IMR-90 (cell line): Measurements from ENCODE around the gene FBXL7. TPM values are rescaled to one million over a fixed set of nuclear protein-coding genes. Genes with fewer than 3 reads are reported as not detected.

ENCODE experiments used
- ATAC-seq: fragments of 200-7000 bp; cut with Tn5 transposase; 2 replicates; pipeline ENCODE4 v1.9.1; 2020; ENCODE audit warnings: low read depth, mild to moderate bottlenecking, moderate library complexity
- BruUV-seq: library from RNA; stranded (reverse); fragments of 400-500 nt; replicated peaks from 2 replicates; lab custom pipeline; 2021; lab: Mats Ljungman, UMichigan
- CTCF ChIA-PET: fragments of 300-600 bp; formaldehyde crosslinking; extraction: SDS; loops from one replicate; lab custom pipeline; 2021; ENCODE audit warnings: antibody characterized with exemption; lab: Yijun Ruan, JAX
- POLR2A ChIA-PET: fragments of 300-600 bp; sonication (Branson Sonifier 250); formaldehyde crosslinking; loops from one replicate; lab custom pipeline; 2022; ENCODE audit warnings: antibody characterized with exemption; ENCODE audit not compliant: unreplicated experiment; lab: Charles Lee
- DNase-seq: peaks from one replicate; pipeline ENCODE4 v3.0.0; 2013
- H2AFZ ChIP-seq: replicated peaks from 2 replicates; pipeline ENCODE3; 2013; ENCODE audit warnings: low read length, mild to moderate bottlenecking; ENCODE audit not compliant: poor library complexity
- H2AK5ac ChIP-seq: 2 replicates; pipeline ENCODE4 v1.6.1; 2013; ENCODE audit warnings: low read depth, low read length, inconsistent platforms
- H2AK9ac ChIP-seq: replicated peaks from 2 replicates; pipeline ENCODE3; 2013; ENCODE audit warnings: mild to moderate bottlenecking, low read depth, low read length, moderate library complexity; ENCODE audit not compliant: poor library complexity
- H2BK120ac ChIP-seq: 2 replicates; pipeline ENCODE4 v1.6.1; 2013; ENCODE audit warnings: low read depth, low read length, inconsistent platforms
- H2BK15ac ChIP-seq: 3 replicates; pipeline ENCODE4 v1.6.1; 2013; ENCODE audit warnings: low read depth, low read length, inconsistent platforms
- H2BK20ac ChIP-seq: 2 replicates; pipeline ENCODE4 v1.6.1; 2013; ENCODE audit warnings: low read depth, mild to moderate bottlenecking, inconsistent platforms, low read length, moderate library complexity
- H2BK5ac ChIP-seq: 2 replicates; pipeline ENCODE4 v1.6.1; 2013; ENCODE audit warnings: mild to moderate bottlenecking, low read depth, low read length, inconsistent platforms; ENCODE audit not compliant: poor library complexity, severe bottlenecking
- H3K14ac ChIP-seq: replicated peaks from 2 replicates; pipeline ENCODE4 v1.6.1; 2013; ENCODE audit warnings: low read depth, low read length, inconsistent platforms
- H3K18ac ChIP-seq: 2 replicates; pipeline ENCODE4 v1.6.1; 2013; ENCODE audit warnings: low read depth, low read length, control low read depth
- H3K23ac ChIP-seq: 2 replicates; pipeline ENCODE4 v1.6.1; 2013; ENCODE audit warnings: low read depth, low read length, inconsistent platforms
- H3K27ac ChIP-seq: 2 replicates; pipeline ENCODE4 v1.5.1; 2013; ENCODE audit warnings: mild to moderate bottlenecking, control low read depth, low read length; ENCODE audit not compliant: insufficient read depth
- H3K27me3 ChIP-seq: 2 replicates; pipeline ENCODE4 v1.6.1; 2013; ENCODE audit warnings: low read length; ENCODE audit not compliant: control insufficient read depth, insufficient read depth
- H3K36me3 ChIP-seq: 2 replicates; pipeline ENCODE4 v1.6.1; 2013; ENCODE audit warnings: low read length, mixed read lengths; ENCODE audit not compliant: control insufficient read depth, insufficient read depth
- H3K4ac ChIP-seq: 2 replicates; pipeline ENCODE4 v1.6.1; 2013; ENCODE audit warnings: low read depth, low read length, inconsistent platforms
- H3K4me1 ChIP-seq: 2 replicates; pipeline ENCODE4 v1.6.1; 2013; ENCODE audit warnings: low read length, mixed read lengths; ENCODE audit not compliant: control insufficient read depth, insufficient read depth
- H3K4me2 ChIP-seq: 2 replicates; pipeline ENCODE4 v1.6.1; 2013; ENCODE audit warnings: low read depth, mild to moderate bottlenecking, control low read depth, low read length, moderate library complexity
- H3K4me3 ChIP-seq: 2 replicates; pipeline ENCODE4 v1.5.1; 2013; ENCODE audit warnings: low read depth, mild to moderate bottlenecking, control low read depth, low read length, moderate library complexity; ENCODE audit not compliant: insufficient read depth
- H3K56ac ChIP-seq: 2 replicates; pipeline ENCODE4 v1.6.1; 2013; ENCODE audit warnings: low read length, inconsistent platforms; ENCODE audit not compliant: insufficient read depth; ENCODE audit errors: extremely low read depth
- H3K79me1 ChIP-seq, 2 experiments: 2 replicates each; pipeline ENCODE4 v1.6.1; 2013; ENCODE audit warnings: low read length in 2 of 2, inconsistent platforms in 1 of 2, low read depth in 1 of 2
- H3K9ac ChIP-seq: 2 replicates; pipeline ENCODE4 v1.6.1; 2013; ENCODE audit warnings: low read depth, low read length, control low read depth
- H3K9me1 ChIP-seq: 2 replicates; pipeline ENCODE4 v1.6.1; 2013; ENCODE audit warnings: low read length, inconsistent platforms; ENCODE audit not compliant: insufficient read depth
- H3K9me3 ChIP-seq: 2 replicates; pipeline ENCODE4 v1.6.1; 2013; ENCODE audit warnings: low read length; ENCODE audit not compliant: control insufficient read depth, insufficient read depth
- H4K20me1 ChIP-seq: 2 replicates; pipeline ENCODE4 v1.6.1; 2013; ENCODE audit warnings: low read length, inconsistent platforms; ENCODE audit not compliant: insufficient read depth
- H4K5ac ChIP-seq: 2 replicates; pipeline ENCODE4 v1.6.1; 2013; ENCODE audit warnings: mild to moderate bottlenecking, low read depth, low read length, control low read depth
- H4K8ac ChIP-seq, 2 experiments: 2 replicates each; pipeline ENCODE4 v1.6.1; 2013; ENCODE audit warnings: low read depth in 2 of 2, low read length in 2 of 2, control low read depth in 1 of 2, inconsistent platforms in 1 of 2
- H4K91ac ChIP-seq: 2 replicates; pipeline ENCODE4 v1.6.1; 2013; ENCODE audit warnings: low read depth, low read length, inconsistent platforms; ENCODE audit not compliant: insufficient read depth
- CEBPB ChIP-seq: IDR thresholded peaks from 2 replicates; pipeline ENCODE4 v1.6.1; 2012; ENCODE audit warnings: low read depth, low read length, improper control_type of control experiment
- MAZ ChIP-seq: IDR thresholded peaks from 2 replicates; pipeline ENCODE4 v1.6.1; 2012; ENCODE audit warnings: low read depth, mild to moderate bottlenecking, low read length, improper control_type of control experiment, moderate library complexity, borderline replicate concordance
- RCOR1 ChIP-seq: IDR thresholded peaks from 2 replicates; pipeline ENCODE4 v1.6.1; 2012; ENCODE audit warnings: mild to moderate bottlenecking, low read length, improper control_type of control experiment; ENCODE audit not compliant: insufficient replicate concordance
- WGBS, 2 experiments: methylation state at CpG; one replicate each; pipeline versions ENCODE4 v1.1.5 to v1.1.7; 2013; ENCODE audit warnings: missing lambda C conversion rate in 2 of 2; ENCODE audit not compliant: insufficient read length in 1 of 2; ENCODE audit errors: extremely low coverage in 2 of 2; 5-methylcytosine and 5-hydroxymethylcytosine counted together
- dilution Hi-C: fragments of 300-500 bp; cut with HindIII; formaldehyde crosslinking; loops from one replicate; pipeline ENCODE4 v1.14.3; 2018; ENCODE audit warnings: low sequenced_read_pairs; ENCODE audit not compliant: unreplicated experiment
- in situ Hi-C: fragments of 300-500 bp; cut with MboI; formaldehyde crosslinking; loops from 3 replicates; pipeline ENCODE4 v1.14.3; 2019; ENCODE audit warnings: low sequenced_read_pairs, inconsistent platforms, mixed read lengths
- intact Hi-C: fragments of 100-400 bp; cut with micrococcal nuclease; formaldehyde crosslinking; loops from 2 replicates; pipeline ENCODE4 v1.10.0; 2022
- polyA plus RNA-seq, 3 experiments: library from polyadenylated mRNA; depleted of rRNA; stranded (reverse); fragments of >200 nt; gene quantifications; 2 replicates each; pipeline ENCODE4 v1.2.3, GENCODE V29; 2012; ENCODE audit warnings: low replicate concordance in 1 of 3
- total RNA-seq: library from RNA; depleted of rRNA; stranded (reverse); fragments of >200 nt; gene quantifications from 2 replicates; pipeline ENCODE4 v1.2.3, GENCODE V29; 2012

Gene FBXL7
- total and polyA plus RNA-seq, 2 of the 4 experiments (the other 2 are of a cell fraction), result 4.1 to 10.2 TPM

- H4K91ac ChIP-seq, result no peak overlapping the region
- no peaks in the 10 kb centered on the region for H4K20me1 ChIP-seq
- TF ChIP-seq CEBPB (peak; percentile 82), MAZ (no peak), RCOR1 (no peak)
- H3K56ac ChIP-seq, result no peak overlapping the region
- H3K79me1 ChIP-seq, result peaks cover 12 to 25% of the 10 kb centered on the region in 2 experiments; a peak in 2 of 4 replicates
- H2BK120ac ChIP-seq, result no peak overlapping the region
- H3K4me1 ChIP-seq, result peaks cover 5% of the 10 kb centered on the region
- no peaks in the 10 kb centered on the region for H3K9me1 ChIP-seq
- H3K36me3 ChIP-seq, result no peaks in the 10 kb centered on the region
- WGBS, 2 experiments, result 40% methylated on average over 1 of the region's 8 CpGs; no CpG with 5 or more reads in 1 of the 2 experiments
- intact Hi-C loops, result no loop called here
- CTCF ChIA-PET, result no interaction called here
- H2BK15ac ChIP-seq, result no peak overlapping the region
- no peak overlapping the region for H3K18ac ChIP-seq
- H2BK5ac ChIP-seq, result no peak overlapping the region
- no peak overlapping the region for H2AK5ac ChIP-seq
- DNase-seq, result peak; percentile 26
- no peaks in the 10 kb centered on the region for H3K27me3 ChIP-seq
- in situ Hi-C loops, result no loop called here
- 0 out of 2 replicates have a peak overlapping the region, but pooled peaks have one; percentile 49 for H3K9ac ChIP-seq
- no peak overlapping the region for H3K4ac ChIP-seq
- H3K14ac ChIP-seq, result no peak overlapping the region
- no peak overlapping the region for H3K4me3 ChIP-seq
- no peak overlapping the region for H4K8ac ChIP-seq
- no peak overlapping the region for H3K23ac ChIP-seq
- peak; percentile 44 for ATAC-seq
- dilution Hi-C loops, result no loop called here
- POLR2A ChIA-PET, result no interaction called here
- no peak overlapping the region for H2BK20ac ChIP-seq
- H2AK9ac ChIP-seq, result no peak overlapping the region
- BruUV-seq, result no TSS peak
- H3K27ac ChIP-seq, result no peak overlapping the region
- H3K9me3 ChIP-seq, result no peaks in the 10 kb centered on the region
- H4K5ac ChIP-seq, result no peak overlapping the region
- no peak overlapping the region for H2AFZ ChIP-seq
- H3K4me2 ChIP-seq, result peak overlapping the region; percentile 47; the same call in 1 of the 2 replicates
Measured at GRCh38 chr5:15737036-15737821, 237.2 kb downstream of the FBXL7 start.
